Measurements from ENCODE around the gene ADAMTS3. TPM values are rescaled to one million over a fixed set of nuclear protein-coding genes. Genes with fewer than 3 reads are reported as not detected.

The ADAMTS3 gene
- total and polyA plus RNA-seq, 12 donors, result 1.0 to 13.1 (median 2.2) TPM

DNA sequence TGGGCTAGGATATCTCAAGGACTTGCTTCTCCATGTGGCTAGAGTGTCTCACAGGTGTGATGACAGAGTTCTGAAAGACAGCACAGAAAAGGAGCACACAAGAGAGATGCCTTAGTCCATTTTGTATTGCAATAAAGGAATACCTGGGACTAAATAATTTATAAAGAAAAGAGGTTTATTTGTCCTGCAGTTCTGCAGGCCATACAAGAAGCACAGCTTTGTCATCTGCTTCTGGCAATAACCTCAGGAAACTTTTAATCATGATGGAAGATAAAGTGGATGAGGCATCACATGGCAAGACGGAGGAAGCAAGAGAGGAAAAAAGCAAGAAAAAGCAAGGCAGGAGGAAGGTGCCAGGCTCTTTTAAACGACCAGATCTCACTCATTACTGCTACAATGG, 126.9 kb downstream of the ADAMTS3 start:
- WGBS, 4 donors, result 30 to 50% (median 40%) methylated on average over 2 of the region's 2 CpGs
- H3K27ac ChIP-seq, result no peak overlapping the region
- no peak for TF ChIP-seq POLR2A (IDR thresholded peaks at IDR 0.05)
- TF ChIP-seq, protein P1, sequence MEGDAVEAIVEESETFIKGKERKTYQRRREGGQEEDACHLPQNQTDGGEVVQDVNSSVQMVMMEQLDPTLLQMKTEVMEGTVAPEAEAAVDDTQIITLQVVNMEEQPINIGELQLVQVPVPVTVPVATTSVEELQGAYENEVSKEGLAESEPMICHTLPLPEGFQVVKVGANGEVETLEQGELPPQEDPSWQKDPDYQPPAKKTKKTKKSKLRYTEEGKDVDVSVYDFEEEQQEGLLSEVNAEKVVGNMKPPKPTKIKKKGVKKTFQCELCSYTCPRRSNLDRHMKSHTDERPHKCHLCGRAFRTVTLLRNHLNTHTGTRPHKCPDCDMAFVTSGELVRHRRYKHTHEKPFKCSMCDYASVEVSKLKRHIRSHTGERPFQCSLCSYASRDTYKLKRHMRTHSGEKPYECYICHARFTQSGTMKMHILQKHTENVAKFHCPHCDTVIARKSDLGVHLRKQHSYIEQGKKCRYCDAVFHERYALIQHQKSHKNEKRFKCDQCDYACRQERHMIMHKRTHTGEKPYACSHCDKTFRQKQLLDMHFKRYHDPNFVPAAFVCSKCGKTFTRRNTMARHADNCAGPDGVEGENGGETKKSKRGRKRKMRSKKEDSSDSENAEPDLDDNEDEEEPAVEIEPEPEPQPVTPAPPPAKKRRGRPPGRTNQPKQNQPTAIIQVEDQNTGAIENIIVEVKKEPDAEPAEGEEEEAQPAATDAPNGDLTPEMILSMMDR (IDR thresholded peaks at IDR 0.05), result no peak
- no peaks in the 10 kb centered on the region for H3K9me3 ChIP-seq (replicated peaks in 1 of 3)
- H3K4me3 ChIP-seq, result no peak overlapping the region
- intact Hi-C loops (cut with DNase I), result no loop called here
- DNase-seq, result no peak
- no peaks in the 10 kb centered on the region for H3K27me3 ChIP-seq
- no peaks in the 10 kb centered on the region for H3K36me3 ChIP-seq (replicated peaks in 1 of 2)
- no peaks in the 10 kb centered on the region for H3K4me1 ChIP-seq (replicated peaks in 1 of 2)

DNA sequence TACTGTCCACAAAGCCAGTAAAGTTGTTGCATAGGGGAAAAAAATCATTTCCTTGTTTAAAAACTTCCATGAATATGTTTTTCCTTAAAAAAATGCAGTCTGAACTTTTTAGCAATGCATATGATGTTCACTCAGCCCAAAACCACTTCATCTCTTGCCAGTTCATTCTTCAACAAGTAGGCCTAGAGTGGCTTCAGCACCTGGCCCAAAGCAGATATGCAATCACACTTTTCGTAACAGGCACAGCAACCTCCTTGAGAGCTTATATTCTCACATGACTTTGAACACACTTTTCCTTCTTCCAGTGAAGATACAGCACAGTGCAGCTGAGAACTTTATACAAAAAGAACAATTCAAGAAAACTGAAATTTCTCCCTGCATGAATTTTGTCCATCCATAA, 128.6 kb downstream of the ADAMTS3 start:
- Histone ChIP-seq H3K27me3 (no peaks in the 10 kb centered on the region), H3K9me3 (replicated peaks in 1 of 3) (no peaks in the 10 kb centered on the region), H3K4me3 (no peak overlapping the region), H3K4me1 (replicated peaks in 1 of 2) (no peaks in the 10 kb centered on the region), H3K36me3 (replicated peaks in 1 of 2) (no peaks in the 10 kb centered on the region), H3K27ac (no peak overlapping the region)
- intact Hi-C loops (cut with DNase I), result no loop called here
- no peak for DNase-seq
- WGBS, 4 donors, result 87 to 97% (median 95%) methylated on average over 1 of the region's 1 CpG
- TF ChIP-seq, protein P1 (IDR thresholded peaks at IDR 0.05), result no peak
- no peak for TF ChIP-seq POLR2A (IDR thresholded peaks at IDR 0.05)

GRCh38 chr4:72432975-72433374, 136.0 kb downstream of the ADAMTS3 start:
- Histone ChIP-seq H3K27me3 (no peaks in the 10 kb centered on the region), H3K4me3 (no peak overlapping the region), H3K9me3 (replicated peaks in 1 of 3) (no peaks in the 10 kb centered on the region), H3K36me3 (replicated peaks in 1 of 2) (no peaks in the 10 kb centered on the region), H3K27ac (no peak overlapping the region), H3K4me1 (replicated peaks in 1 of 2) (peaks cover 0 to 4% of the 10 kb centered on the region in 2 donors)
- DNase-seq, result no peak
- TF ChIP-seq, protein P1 (IDR thresholded peaks at IDR 0.05), result no peak
- no peak for TF ChIP-seq POLR2A (IDR thresholded peaks at IDR 0.05)
- intact Hi-C loops (cut with DNase I), result no loop called here
- WGBS, 4 donors, result 79 to 89% (median 87%) methylated on average over 2 of the region's 2 CpGs

GRCh38 chr4:72432282-72432681, 136.7 kb downstream of the ADAMTS3 start:
- intact Hi-C loops (cut with DNase I), result no loop called here
- Histone ChIP-seq H3K4me1 (replicated peaks in 1 of 2) (peaks cover 0 to 4% of the 10 kb centered on the region in 2 donors), H3K27me3 (no peaks in the 10 kb centered on the region), H3K36me3 (replicated peaks in 1 of 2) (no peaks in the 10 kb centered on the region), H3K9me3 (replicated peaks in 1 of 3) (no peaks in the 10 kb centered on the region), H3K4me3 (no peak overlapping the region), H3K27ac (no peak overlapping the region)
- DNase-seq, result no peak
- TF ChIP-seq, protein P1 (IDR thresholded peaks at IDR 0.05), result no peak
- TF ChIP-seq POLR2A (IDR thresholded peaks at IDR 0.05), result no peak
- 88 to 91% (median 90%) methylated on average over 7 of the region's 7 CpGs for WGBS, 4 donors
